Measurements from ENCODE around the gene KCNS1.

The KCNS1 gene

DNA sequence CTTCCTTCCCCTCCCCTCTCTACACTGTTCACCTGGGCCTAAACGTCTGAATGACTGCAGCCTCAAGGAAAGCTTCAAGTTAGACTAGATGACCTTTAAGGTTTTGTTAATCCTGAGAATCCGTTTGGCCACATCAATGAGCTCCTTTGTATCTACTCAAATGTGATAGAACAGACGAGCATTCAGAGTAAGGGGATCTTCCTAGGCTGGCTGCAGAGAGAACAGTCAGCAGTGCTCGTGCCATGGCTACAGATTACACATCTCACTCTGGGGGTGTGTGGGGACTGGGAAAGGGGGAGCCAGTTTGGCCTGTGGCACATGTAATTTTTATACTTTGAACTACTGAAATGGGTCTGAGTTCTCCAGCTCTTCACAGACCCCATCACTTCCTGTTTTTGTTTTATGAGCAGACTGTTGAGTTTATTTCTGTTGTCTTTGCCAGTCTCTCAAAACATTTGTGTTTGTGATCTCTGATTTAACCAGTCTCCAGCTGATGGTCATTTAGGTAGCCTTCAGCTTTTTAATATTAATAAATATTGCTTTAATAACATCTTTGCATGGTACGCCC is 50.9 kb downstream of the KCNS1 start:
- no peak for DNase-seq (ENCODE audit: low spot score)

DNA sequence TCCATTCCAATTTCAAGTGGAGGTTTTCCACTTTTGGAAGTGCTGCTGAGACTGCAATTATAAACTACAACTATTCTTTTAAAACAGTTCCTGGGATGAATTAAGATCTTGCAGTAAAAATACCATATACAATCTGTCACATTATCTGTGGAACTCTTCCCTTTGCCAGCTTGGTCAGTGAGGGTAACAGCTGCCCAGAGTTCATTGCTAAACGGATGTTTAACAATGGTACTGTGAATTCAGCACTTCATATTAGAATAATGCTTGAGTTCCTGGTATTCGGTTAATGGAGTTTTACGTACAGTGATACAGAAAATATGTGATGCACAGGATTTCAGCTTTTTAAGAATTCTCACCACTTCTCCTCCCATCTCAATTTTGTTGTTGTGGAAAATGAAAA is 51.5 kb downstream of the KCNS1 start:
- no peak for DNase-seq (ENCODE audit: low spot score)

DNA sequence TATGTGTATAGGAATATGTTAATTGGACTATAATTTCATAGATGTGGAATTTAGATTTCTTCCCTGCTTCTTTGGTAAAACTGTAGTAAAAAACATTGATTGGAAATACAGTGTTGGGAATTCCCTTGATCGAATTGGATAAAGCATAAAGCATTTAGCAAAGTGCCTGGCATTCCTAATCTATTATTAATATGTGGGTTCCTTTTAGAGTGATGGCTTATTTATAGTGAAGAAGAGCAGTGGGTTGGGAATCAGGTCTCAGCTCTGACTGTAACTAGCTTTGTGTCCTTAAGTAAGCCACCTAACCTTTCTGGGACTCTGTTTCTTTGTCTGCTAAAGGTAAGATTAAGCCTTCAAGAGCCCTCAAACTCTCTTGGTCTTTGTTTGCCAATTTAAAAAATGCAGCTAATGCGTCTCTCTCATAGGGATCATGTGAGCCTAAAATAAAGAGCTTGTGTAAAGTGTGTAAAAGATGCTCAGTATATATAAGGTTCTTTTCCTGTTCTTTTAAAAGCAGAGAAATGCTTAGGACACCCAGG is 53.3 kb downstream of the KCNS1 start:
- no peak for DNase-seq (ENCODE audit: low spot score)

DNA sequence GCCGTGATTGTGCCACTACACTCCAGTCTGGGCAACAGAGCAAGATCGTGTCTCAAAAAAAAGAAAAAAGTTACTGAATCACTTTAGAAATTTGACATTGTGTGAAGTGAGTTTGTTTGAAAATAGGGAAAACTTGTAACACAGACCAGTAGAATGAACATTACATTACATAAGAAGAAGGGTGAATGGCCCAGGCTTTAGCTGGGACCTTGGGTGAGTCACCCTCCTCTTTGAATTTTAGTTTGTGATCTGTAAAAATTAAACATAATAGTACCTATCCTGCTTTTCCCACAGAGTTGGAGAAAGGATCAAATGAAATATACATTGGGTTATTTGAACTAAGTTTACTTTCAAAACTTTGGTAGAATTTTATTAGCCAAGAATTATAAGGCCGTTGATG is 56.3 kb downstream of the KCNS1 start:
- no peak for DNase-seq (ENCODE audit: low spot score)

DNA sequence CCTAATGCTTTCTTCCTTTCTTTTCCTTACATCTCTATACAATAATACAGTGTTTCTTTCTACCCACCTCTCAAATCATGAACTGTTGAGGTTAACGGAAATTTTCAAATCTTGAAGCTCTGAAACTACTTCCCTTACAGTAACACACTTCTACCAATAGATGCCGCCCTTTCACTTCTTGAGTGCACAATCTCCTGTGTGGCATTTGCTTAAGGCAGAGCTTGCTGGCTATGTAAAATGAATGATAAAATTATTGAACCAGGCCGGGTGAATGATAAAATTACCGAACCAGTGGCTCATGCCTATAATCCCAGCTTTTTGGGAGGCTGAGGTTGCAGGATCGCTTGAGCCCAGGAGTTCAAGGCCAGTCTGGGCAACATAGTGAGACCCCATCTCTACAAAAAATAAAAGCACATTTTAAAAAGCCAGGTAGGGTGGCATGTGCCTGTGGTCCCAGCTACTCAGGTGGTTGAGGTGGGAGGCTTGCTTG is 56.8 kb downstream of the KCNS1 start:
- DNase-seq (ENCODE audit: low spot score) = peak; percentile 85

DNA sequence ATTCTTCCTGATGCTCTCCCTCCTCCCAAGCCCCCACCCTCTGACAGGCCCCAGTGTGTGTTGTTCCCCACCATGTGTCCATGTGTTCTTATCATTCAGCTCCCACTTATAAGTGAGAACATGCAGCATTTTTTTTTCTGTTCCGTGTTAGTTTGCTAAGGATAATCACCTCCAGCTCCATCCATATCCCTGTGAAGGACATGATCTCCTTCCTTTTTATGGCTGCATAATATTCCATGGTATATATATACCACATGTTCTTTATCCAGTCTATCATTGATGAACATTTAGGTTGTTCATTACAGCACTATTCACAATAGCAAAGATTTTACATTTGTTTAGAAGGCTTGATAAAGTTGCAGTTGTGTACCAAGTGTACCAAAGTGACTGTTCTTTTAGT is 57.9 kb downstream of the KCNS1 start:
- DNase-seq (ENCODE audit: low spot score) = no peak

Data from RKO (cell line).